Measurements from ENCODE around the gene NOM1. TPM values are rescaled to one million over a fixed set of nuclear protein-coding genes. Genes with fewer than 3 reads are reported as not detected.
A peak's percentile ranks its signal among the peaks of the same experiment; 100 is the strongest.

The NOM1 gene
- total and polyA plus RNA-seq, 2 experiments from 2014 or later, result 17.7 to 36.5 TPM

DNA sequence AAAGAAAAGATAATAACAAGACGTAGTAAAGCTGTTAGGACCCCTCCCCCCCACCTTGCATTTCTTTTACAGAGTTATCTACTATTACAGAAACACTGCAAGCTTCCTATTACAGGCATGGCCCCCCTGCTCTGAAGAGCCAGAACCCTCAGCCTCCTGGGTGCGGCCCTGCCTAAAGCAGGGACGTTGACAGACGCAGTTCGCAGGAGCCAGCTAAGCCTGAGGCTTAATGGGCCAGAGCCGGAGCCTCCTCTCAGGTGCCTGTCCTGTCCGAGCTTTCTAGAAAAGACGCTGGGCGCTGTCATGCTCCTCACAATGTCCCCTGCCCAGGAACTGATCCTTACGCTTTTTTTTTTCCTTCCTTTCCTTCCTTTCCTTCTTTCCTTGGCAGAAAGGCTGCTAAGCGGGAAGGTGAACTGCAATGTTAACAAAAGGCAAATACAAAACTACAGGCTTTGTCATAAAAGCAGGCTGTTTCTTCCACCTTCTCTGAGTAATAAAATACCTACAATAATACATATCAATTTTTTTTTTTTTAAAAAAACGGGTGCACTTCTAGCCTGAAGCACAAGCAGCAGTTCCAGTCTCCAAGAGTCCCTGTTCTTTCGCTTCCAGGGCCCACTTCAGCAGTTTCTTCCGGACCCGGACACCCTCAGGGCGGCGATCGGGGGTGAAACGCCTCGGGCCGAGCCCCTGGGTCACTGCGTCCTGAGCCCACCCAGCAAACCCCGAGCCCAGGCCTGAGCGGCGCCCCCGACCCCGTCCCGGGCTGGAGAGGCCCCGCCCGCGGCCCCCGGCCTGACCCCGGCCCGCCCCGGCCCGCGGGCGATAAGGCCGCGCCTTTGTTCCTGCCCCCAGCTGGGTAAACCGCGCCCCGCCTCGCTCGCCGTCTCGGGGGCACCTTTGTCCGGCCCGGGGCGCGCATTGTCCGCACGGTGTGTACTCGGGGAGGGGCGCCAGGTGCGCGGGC is 49.8 kb downstream of the NOM1 start:
- peaks cover 90% of the 10 kb centered on the region for H3K27me3 ChIP-seq (ENCODE audit: insufficient read depth)
- H3K4me3 ChIP-seq, result peak overlapping the region; percentile 54
- H3K4me2 ChIP-seq, result peak overlapping the region; percentile 86
- peaks cover 35% of the 10 kb centered on the region for H3K4me1 ChIP-seq (ENCODE audit: insufficient read depth)
- H3F3A ChIP-seq (replicated peaks; ENCODE audit: low read depth), result peaks cover 13% of the 10 kb centered on the region
- H3K79me2 ChIP-seq (replicated peaks; ENCODE audit: insufficient read depth), result no peaks in the 10 kb centered on the region
- H3K27ac ChIP-seq (ENCODE audit: low read depth), result no peak overlapping the region
- peaks cover 21% of the 10 kb centered on the region for H3K4me1 Mint-ChIP-seq
- DNase-seq (ENCODE audit: low spot score) (peak; percentile 58), ATAC-seq (peak; percentile 18)
- H2AFZ ChIP-seq, result no peak overlapping the region
- peak overlapping the region; percentile 51 for H3K4me3 Mint-ChIP-seq
- H4K20me1 ChIP-seq (replicated peaks; ENCODE audit: insufficient read depth), result peaks cover 25% of the 10 kb centered on the region
- peaks cover 84% of the 10 kb centered on the region for H3K27me3 Mint-ChIP-seq (ENCODE audit: insufficient read depth, low read depth, poor library complexity)
- H3K36me3 Mint-ChIP-seq (ENCODE audit: low read depth), result no peaks in the 10 kb centered on the region
- H3K36me3 ChIP-seq (ENCODE audit: insufficient read depth), result no peaks in the 10 kb centered on the region
- peaks cover 2% of the 10 kb centered on the region; the same call in 1 of the 3 replicates for H3K9me3 Mint-ChIP-seq
- no peaks in the 10 kb centered on the region for H3K9me2 ChIP-seq (ENCODE audit: insufficient read depth)
- TF ChIP-seq EZH2 (IDR thresholded peaks at IDR 0.05; ENCODE audit: low read depth, unreplicated experiment), result peak; percentile 75
- TF ChIP-seq, protein P1, sequence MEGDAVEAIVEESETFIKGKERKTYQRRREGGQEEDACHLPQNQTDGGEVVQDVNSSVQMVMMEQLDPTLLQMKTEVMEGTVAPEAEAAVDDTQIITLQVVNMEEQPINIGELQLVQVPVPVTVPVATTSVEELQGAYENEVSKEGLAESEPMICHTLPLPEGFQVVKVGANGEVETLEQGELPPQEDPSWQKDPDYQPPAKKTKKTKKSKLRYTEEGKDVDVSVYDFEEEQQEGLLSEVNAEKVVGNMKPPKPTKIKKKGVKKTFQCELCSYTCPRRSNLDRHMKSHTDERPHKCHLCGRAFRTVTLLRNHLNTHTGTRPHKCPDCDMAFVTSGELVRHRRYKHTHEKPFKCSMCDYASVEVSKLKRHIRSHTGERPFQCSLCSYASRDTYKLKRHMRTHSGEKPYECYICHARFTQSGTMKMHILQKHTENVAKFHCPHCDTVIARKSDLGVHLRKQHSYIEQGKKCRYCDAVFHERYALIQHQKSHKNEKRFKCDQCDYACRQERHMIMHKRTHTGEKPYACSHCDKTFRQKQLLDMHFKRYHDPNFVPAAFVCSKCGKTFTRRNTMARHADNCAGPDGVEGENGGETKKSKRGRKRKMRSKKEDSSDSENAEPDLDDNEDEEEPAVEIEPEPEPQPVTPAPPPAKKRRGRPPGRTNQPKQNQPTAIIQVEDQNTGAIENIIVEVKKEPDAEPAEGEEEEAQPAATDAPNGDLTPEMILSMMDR (conservative IDR thresholded peaks at IDR 0.05; ENCODE audit: low read depth in 2 of 2), result no peak
- TF ChIP-seq, protein P2, sequence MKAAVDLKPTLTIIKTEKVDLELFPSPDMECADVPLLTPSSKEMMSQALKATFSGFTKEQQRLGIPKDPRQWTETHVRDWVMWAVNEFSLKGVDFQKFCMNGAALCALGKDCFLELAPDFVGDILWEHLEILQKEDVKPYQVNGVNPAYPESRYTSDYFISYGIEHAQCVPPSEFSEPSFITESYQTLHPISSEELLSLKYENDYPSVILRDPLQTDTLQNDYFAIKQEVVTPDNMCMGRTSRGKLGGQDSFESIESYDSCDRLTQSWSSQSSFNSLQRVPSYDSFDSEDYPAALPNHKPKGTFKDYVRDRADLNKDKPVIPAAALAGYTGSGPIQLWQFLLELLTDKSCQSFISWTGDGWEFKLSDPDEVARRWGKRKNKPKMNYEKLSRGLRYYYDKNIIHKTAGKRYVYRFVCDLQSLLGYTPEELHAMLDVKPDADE (IDR thresholded peaks at IDR 0.05), result no peak
- no peak for TF ChIP-seq ZNF331 (CRISPR knock-in tag; IDR thresholded peaks at IDR 0.05; ENCODE audit: low read depth)
- TF ChIP-seq EZH2phosphoT487 (IDR thresholded peaks at IDR 0.05; ENCODE audit: unreplicated experiment), result peak; percentile 35
- TF ChIP-seq, protein P3, sequence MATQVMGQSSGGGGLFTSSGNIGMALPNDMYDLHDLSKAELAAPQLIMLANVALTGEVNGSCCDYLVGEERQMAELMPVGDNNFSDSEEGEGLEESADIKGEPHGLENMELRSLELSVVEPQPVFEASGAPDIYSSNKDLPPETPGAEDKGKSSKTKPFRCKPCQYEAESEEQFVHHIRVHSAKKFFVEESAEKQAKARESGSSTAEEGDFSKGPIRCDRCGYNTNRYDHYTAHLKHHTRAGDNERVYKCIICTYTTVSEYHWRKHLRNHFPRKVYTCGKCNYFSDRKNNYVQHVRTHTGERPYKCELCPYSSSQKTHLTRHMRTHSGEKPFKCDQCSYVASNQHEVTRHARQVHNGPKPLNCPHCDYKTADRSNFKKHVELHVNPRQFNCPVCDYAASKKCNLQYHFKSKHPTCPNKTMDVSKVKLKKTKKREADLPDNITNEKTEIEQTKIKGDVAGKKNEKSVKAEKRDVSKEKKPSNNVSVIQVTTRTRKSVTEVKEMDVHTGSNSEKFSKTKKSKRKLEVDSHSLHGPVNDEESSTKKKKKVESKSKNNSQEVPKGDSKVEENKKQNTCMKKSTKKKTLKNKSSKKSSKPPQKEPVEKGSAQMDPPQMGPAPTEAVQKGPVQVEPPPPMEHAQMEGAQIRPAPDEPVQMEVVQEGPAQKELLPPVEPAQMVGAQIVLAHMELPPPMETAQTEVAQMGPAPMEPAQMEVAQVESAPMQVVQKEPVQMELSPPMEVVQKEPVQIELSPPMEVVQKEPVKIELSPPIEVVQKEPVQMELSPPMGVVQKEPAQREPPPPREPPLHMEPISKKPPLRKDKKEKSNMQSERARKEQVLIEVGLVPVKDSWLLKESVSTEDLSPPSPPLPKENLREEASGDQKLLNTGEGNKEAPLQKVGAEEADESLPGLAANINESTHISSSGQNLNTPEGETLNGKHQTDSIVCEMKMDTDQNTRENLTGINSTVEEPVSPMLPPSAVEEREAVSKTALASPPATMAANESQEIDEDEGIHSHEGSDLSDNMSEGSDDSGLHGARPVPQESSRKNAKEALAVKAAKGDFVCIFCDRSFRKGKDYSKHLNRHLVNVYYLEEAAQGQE (IDR thresholded peaks at IDR 0.05; ENCODE audit: unreplicated experiment), result no peak
- no peak for TF ChIP-seq POLR2AphosphoS5 (IDR thresholded peaks at IDR 0.05; ENCODE audit: low read depth)
- TF ChIP-seq, protein P4, sequence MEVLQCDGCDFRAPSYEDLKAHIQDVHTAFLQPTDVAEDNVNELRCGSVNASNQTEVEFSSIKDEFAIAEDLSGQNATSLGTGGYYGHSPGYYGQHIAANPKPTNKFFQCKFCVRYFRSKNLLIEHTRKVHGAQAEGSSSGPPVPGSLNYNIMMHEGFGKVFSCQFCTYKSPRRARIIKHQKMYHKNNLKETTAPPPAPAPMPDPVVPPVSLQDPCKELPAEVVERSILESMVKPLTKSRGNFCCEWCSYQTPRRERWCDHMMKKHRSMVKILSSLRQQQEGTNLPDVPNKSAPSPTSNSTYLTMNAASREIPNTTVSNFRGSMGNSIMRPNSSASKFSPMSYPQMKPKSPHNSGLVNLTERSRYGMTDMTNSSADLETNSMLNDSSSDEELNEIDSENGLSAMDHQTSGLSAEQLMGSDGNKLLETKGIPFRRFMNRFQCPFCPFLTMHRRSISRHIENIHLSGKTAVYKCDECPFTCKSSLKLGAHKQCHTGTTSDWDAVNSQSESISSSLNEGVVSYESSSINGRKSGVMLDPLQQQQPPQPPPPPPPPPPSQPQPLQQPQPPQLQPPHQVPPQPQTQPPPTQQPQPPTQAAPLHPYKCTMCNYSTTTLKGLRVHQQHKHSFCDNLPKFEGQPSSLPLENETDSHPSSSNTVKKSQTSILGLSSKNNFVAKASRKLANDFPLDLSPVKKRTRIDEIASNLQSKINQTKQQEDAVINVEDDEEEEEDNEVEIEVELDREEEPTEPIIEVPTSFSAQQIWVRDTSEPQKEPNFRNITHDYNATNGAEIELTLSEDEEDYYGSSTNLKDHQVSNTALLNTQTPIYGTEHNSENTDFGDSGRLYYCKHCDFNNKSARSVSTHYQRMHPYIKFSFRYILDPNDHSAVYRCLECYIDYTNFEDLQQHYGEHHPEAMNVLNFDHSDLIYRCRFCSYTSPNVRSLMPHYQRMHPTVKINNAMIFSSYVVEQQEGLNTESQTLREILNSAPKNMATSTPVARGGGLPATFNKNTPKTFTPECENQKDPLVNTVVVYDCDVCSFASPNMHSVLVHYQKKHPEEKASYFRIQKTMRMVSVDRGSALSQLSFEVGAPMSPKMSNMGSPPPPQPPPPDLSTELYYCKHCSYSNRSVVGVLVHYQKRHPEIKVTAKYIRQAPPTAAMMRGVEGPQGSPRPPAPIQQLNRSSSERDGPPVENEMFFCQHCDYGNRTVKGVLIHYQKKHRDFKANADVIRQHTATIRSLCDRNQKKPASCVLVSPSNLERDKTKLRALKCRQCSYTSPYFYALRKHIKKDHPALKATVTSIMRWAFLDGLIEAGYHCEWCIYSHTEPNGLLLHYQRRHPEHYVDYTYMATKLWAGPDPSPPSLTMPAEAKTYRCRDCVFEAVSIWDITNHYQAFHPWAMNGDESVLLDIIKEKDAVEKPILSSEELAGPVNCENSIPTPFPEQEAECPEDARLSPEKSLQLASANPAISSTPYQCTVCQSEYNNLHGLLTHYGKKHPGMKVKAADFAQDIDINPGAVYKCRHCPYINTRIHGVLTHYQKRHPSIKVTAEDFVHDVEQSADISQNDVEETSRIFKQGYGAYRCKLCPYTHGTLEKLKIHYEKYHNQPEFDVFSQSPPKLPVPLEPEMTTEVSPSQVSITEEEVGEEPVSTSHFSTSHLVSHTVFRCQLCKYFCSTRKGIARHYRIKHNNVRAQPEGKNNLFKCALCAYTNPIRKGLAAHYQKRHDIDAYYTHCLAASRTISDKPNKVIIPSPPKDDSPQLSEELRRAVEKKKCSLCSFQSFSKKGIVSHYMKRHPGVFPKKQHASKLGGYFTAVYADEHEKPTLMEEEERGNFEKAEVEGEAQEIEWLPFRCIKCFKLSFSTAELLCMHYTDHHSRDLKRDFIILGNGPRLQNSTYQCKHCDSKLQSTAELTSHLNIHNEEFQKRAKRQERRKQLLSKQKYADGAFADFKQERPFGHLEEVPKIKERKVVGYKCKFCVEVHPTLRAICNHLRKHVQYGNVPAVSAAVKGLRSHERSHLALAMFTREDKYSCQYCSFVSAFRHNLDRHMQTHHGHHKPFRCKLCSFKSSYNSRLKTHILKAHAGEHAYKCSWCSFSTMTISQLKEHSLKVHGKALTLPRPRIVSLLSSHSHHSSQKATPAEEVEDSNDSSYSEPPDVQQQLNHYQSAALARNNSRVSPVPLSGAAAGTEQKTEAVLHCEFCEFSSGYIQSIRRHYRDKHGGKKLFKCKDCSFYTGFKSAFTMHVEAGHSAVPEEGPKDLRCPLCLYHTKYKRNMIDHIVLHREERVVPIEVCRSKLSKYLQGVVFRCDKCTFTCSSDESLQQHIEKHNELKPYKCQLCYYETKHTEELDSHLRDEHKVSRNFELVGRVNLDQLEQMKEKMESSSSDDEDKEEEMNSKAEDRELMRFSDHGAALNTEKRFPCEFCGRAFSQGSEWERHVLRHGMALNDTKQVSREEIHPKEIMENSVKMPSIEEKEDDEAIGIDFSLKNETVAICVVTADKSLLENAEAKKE (CRISPR knock-in tag; IDR thresholded peaks at IDR 0.05), result no peak
- no peak for TF ChIP-seq NANOG (IDR thresholded peaks at IDR 0.05; ENCODE audit: borderline replicate concordance)
- TF ChIP-seq STAT1 (IDR thresholded peaks at IDR 0.05; ENCODE audit: unreplicated experiment), result no peak
- no peak for TF ChIP-seq JUNB (IDR thresholded peaks at IDR 0.05; ENCODE audit: unreplicated experiment)
- no peak for TF ChIP-seq CREB1 (CRISPR knock-in tag; IDR thresholded peaks at IDR 0.05; ENCODE audit: low read depth)
- no peak for TF ChIP-seq ZNF114 (CRISPR knock-in tag; IDR thresholded peaks at IDR 0.05)
- H3K27ac Mint-ChIP-seq, result no peak overlapping the region

All from GM23338 (cell line).